K562 (cell line): ENCODE data around the gene ABCB6. TPM values are rescaled to one million over a fixed set of nuclear protein-coding genes. Genes with fewer than 3 reads are reported as not detected.

Source experiments
- CBX5 ChIP-seq: IDR thresholded peaks from 2 replicates; pipeline ENCODE4 v1.6.1; 2014; ENCODE audit warnings: low read depth, borderline replicate concordance
- MYC ChIP-seq, 2 experiments: fragments of 250-450 bp in 1 of 2; sonication (Bioruptor Pico) in 1 of 2; IDR thresholded peaks; 2 replicates each; pipeline versions ENCODE4 v1.5.1 to v1.6.1; 2012 to 2021; ENCODE audit warnings: low read depth in 2 of 2, borderline replicate concordance in 1 of 2, improper control_type of control experiment in 1 of 2, low read length in 1 of 2, mild to moderate bottlenecking in 1 of 2, moderate library complexity in 1 of 2
- NONO ChIP-seq, 2 experiments: fragments of 200-400 bp in 1 of 2; fragments of 450-650 bp in 1 of 2; formaldehyde crosslinking in 1 of 2; IDR thresholded peaks; 2 replicates each; pipeline ENCODE4 v1.6.1; 2017; ENCODE audit warnings: low read depth in 2 of 2, mild to moderate bottlenecking in 2 of 2, moderate library complexity in 2 of 2, low read length in 1 of 2
- SRSF3 ChIP-seq: fragments of 200-400 bp; formaldehyde crosslinking; IDR thresholded peaks from 2 replicates; pipeline ENCODE4 v1.6.1; 2016; ENCODE audit warnings: mild to moderate bottlenecking, low read length, moderate library complexity; ENCODE audit not compliant: insufficient read depth
- ZNF239 ChIP-seq: fragments of 250-450 bp; sonication (Bioruptor Pico); IDR thresholded peaks from 2 replicates; pipeline ENCODE4 v1.4.0; 2020; ENCODE audit warnings: mild to moderate bottlenecking
- polyA plus RNA-seq, 8 experiments: library from polyadenylated mRNA; depleted of rRNA in 4 of 8; stranded (reverse) in 5 of 8; unstranded in 3 of 8; fragments of >200 nt; fragmentation: Nextera tagmentation in 2 of 8; fragmentation: Illumina TruSeq in 1 of 8; extraction: Ambion mirVana in 2 of 8; extraction: Trizol in 1 of 8; gene quantifications; 2 replicates each; pipeline versions ENCODE4 v1.2.1 to v1.2.3, GENCODE V29; 2011 to 2014; ENCODE audit warnings: inconsistent platforms in 1 of 8, missing spikeins in 1 of 8
- total RNA-seq, 7 experiments: library from RNA; depleted of rRNA in 6 of 7; stranded (reverse); fragments of >200 nt in 6 of 7; fragmentation: Illumina TruSeq in 2 of 7; extraction: Trizol in 2 of 7; gene quantifications; 2 replicates each; pipeline versions ENCODE4 v1.2.1 to v1.2.3, GENCODE V29; 2011 to 2021; ENCODE audit warnings: low replicate concordance in 1 of 7
- TF ChIP-seq, protein P1 (sequence below): fragments of 450-650 bp; IDR thresholded peaks from 2 replicates; pipeline ENCODE4 v1.6.1; 2018; ENCODE audit not compliant: partially characterized antibody
- TF ChIP-seq, protein P2 (sequence below), 2 experiments: fragments of 450-650 bp; conservative IDR thresholded peaks; 2 replicates each; pipeline ENCODE4 v1.6.1; 2017; ENCODE audit warnings: mild to moderate bottlenecking in 2 of 2, moderate library complexity in 2 of 2
- TF ChIP-seq, protein P3 (sequence below): fragments of 200-600 bp; sonication (generic); IDR thresholded peaks from one replicate; pipeline ENCODE4 v1.6.1; 2012; ENCODE audit warnings: mild to moderate bottlenecking, low read depth, low read length, inconsistent platforms

ABCB6 gene
- total and polyA plus RNA-seq, 9 of the 15 experiments (the other 6 are each of a cell fraction or from before 2014, with no cell fraction given): 3.7 to 29.8 (median 16.8) TPM

DNA sequence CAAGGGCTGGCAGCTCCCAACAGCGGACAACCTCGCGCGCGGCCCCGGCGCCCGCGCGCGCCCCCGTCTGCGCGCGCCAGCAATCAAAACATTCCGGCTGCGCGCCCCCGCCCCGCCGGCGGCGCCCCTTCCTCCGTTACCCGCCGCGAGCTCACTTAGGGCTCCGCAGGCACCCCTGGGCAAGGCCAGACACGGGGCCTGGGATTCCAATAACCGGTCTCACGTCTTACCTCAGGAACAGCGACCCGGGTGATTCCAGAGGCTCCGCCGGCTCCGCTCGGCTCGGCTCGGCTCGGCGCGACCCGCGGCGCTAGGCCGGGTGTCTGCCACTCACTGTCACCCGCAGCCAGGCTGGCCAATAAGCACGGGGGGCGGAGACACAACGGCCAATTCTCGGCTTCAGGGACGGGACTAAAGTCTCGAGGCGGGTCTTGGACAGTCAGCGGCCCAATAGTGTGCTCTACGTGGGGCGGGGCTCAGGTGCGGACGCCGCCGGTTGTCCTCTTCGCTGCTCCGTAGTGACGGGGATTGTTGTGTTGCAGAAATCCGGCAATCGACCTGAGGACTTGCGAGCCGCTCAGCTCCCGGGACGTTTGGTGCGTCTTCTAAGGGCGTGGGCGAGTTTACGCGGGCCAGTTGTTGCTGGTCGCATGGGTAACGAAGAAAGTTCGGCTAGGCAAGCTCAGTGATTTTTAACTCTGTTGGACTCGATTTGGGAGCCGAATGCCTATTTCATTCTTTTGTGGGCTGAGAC is 10.7 kb upstream of the ABCB6 start, which contains the start of the genes ANKZF1 and ATG9A (continued):
- TF ChIP-seq, protein P1, sequence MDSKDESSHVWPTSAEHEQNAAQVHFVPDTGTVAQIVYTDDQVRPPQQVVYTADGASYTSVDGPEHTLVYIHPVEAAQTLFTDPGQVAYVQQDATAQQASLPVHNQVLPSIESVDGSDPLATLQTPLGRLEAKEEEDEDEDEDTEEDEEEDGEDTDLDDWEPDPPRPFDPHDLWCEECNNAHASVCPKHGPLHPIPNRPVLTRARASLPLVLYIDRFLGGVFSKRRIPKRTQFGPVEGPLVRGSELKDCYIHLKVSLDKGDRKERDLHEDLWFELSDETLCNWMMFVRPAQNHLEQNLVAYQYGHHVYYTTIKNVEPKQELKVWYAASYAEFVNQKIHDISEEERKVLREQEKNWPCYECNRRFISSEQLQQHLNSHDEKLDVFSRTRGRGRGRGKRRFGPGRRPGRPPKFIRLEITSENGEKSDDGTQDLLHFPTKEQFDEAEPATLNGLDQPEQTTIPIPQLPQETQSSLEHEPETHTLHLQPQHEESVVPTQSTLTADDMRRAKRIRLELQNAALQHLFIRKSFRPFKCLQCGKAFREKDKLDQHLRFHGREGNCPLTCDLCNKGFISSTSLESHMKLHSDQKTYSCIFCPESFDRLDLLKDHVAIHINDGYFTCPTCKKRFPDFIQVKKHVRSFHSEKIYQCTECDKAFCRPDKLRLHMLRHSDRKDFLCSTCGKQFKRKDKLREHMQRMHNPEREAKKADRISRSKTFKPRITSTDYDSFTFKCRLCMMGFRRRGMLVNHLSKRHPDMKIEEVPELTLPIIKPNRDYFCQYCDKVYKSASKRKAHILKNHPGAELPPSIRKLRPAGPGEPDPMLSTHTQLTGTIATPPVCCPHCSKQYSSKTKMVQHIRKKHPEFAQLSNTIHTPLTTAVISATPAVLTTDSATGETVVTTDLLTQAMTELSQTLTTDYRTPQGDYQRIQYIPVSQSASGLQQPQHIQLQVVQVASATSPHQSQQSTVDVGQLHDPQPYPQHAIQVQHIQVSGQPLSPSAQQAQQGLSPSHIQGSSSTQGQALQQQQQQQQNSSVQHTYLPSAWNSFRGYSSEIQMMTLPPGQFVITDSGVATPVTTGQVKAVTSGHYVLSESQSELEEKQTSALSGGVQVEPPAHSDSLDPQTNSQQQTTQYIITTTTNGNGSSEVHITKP: no peak
- TF ChIP-seq, protein P2, sequence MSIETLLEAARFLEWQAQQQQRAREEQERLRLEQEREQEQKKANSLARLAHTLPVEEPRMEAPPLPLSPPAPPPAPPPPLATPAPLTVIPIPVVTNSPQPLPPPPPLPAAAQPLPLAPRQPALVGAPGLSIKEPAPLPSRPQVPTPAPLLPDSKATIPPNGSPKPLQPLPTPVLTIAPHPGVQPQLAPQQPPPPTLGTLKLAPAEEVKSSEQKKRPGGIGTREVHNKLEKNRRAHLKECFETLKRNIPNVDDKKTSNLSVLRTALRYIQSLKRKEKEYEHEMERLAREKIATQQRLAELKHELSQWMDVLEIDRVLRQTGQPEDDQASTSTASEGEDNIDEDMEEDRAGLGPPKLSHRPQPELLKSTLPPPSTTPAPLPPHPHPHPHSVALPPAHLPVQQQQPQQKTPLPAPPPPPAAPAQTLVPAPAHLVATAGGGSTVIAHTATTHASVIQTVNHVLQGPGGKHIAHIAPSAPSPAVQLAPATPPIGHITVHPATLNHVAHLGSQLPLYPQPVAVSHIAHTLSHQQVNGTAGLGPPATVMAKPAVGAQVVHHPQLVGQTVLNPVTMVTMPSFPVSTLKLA (conservative IDR thresholded peaks at IDR 0.05): peak; percentile 52 to 77
- TF ChIP-seq SRSF3 (no peak), ZNF239 (no peak), NONO (IDR thresholded peaks at IDR 0.05; ENCODE audit: low read depth in 2 of 2, low read length in 1 of 2) (no peak), MYC (IDR thresholded peaks at IDR 0.05; ENCODE audit: low read depth, low read length) (peak; percentile 82), MYC (CRISPR knock-in tag; IDR thresholded peaks at IDR 0.05; ENCODE audit: borderline replicate concordance, low read depth) (no peak), CBX5 (no peak)
- TF ChIP-seq, protein P3, sequence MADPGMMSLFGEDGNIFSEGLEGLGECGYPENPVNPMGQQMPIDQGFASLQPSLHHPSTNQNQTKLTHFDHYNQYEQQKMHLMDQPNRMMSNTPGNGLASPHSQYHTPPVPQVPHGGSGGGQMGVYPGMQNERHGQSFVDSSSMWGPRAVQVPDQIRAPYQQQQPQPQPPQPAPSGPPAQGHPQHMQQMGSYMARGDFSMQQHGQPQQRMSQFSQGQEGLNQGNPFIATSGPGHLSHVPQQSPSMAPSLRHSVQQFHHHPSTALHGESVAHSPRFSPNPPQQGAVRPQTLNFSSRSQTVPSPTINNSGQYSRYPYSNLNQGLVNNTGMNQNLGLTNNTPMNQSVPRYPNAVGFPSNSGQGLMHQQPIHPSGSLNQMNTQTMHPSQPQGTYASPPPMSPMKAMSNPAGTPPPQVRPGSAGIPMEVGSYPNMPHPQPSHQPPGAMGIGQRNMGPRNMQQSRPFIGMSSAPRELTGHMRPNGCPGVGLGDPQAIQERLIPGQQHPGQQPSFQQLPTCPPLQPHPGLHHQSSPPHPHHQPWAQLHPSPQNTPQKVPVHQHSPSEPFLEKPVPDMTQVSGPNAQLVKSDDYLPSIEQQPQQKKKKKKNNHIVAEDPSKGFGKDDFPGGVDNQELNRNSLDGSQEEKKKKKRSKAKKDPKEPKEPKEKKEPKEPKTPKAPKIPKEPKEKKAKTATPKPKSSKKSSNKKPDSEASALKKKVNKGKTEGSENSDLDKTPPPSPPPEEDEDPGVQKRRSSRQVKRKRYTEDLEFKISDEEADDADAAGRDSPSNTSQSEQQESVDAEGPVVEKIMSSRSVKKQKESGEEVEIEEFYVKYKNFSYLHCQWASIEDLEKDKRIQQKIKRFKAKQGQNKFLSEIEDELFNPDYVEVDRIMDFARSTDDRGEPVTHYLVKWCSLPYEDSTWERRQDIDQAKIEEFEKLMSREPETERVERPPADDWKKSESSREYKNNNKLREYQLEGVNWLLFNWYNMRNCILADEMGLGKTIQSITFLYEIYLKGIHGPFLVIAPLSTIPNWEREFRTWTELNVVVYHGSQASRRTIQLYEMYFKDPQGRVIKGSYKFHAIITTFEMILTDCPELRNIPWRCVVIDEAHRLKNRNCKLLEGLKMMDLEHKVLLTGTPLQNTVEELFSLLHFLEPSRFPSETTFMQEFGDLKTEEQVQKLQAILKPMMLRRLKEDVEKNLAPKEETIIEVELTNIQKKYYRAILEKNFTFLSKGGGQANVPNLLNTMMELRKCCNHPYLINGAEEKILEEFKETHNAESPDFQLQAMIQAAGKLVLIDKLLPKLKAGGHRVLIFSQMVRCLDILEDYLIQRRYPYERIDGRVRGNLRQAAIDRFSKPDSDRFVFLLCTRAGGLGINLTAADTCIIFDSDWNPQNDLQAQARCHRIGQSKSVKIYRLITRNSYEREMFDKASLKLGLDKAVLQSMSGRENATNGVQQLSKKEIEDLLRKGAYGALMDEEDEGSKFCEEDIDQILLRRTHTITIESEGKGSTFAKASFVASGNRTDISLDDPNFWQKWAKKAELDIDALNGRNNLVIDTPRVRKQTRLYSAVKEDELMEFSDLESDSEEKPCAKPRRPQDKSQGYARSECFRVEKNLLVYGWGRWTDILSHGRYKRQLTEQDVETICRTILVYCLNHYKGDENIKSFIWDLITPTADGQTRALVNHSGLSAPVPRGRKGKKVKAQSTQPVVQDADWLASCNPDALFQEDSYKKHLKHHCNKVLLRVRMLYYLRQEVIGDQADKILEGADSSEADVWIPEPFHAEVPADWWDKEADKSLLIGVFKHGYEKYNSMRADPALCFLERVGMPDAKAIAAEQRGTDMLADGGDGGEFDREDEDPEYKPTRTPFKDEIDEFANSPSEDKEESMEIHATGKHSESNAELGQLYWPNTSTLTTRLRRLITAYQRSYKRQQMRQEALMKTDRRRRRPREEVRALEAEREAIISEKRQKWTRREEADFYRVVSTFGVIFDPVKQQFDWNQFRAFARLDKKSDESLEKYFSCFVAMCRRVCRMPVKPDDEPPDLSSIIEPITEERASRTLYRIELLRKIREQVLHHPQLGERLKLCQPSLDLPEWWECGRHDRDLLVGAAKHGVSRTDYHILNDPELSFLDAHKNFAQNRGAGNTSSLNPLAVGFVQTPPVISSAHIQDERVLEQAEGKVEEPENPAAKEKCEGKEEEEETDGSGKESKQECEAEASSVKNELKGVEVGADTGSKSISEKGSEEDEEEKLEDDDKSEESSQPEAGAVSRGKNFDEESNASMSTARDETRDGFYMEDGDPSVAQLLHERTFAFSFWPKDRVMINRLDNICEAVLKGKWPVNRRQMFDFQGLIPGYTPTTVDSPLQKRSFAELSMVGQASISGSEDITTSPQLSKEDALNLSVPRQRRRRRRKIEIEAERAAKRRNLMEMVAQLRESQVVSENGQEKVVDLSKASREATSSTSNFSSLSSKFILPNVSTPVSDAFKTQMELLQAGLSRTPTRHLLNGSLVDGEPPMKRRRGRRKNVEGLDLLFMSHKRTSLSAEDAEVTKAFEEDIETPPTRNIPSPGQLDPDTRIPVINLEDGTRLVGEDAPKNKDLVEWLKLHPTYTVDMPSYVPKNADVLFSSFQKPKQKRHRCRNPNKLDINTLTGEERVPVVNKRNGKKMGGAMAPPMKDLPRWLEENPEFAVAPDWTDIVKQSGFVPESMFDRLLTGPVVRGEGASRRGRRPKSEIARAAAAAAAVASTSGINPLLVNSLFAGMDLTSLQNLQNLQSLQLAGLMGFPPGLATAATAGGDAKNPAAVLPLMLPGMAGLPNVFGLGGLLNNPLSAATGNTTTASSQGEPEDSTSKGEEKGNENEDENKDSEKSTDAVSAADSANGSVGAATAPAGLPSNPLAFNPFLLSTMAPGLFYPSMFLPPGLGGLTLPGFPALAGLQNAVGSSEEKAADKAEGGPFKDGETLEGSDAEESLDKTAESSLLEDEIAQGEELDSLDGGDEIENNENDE: no peak
